ENCODE results near the gene PHF19.

PHF19 gene

GRCh38 chr9:120842685-120843485 is 34.1 kb downstream of the PHF19 start, which contains the start of gene PSMD5:
Gene PSMD5, minus strand, starts transcription at chr9:120842922. Its CDS starts 13 bp downstream, at chr9:120842909.
- peak within 1 kb of the TSS; percentile 90 for H3K4me3 ChIP-seq (ENCODE audit: low read length)
- no peak for TF ChIP-seq CTCF (conservative IDR thresholded peaks at IDR 0.05; ENCODE audit: low read depth, low read length)
- DNase-seq (ENCODE audit: low read depth) = peak; percentile 94

- H3K4me3 ChIP-seq (ENCODE audit: low read length) = peak overlapping the region; percentile 90
- DNase-seq (ENCODE audit: low read depth) = no peak
- no peak for TF ChIP-seq CTCF (conservative IDR thresholded peaks at IDR 0.05; ENCODE audit: low read depth, low read length)
Observed at GRCh38 chr9:120841930-120842684, 34.9 kb downstream of the PHF19 start.

GRCh38 chr9:120839146-120839545 is 37.8 kb downstream of the PHF19 start:
- H3K4me3 ChIP-seq (ENCODE audit: low read length) = no peak overlapping the region
- no peak for TF ChIP-seq CTCF (conservative IDR thresholded peaks at IDR 0.05; ENCODE audit: low read depth, low read length)
- peak; percentile 46 for DNase-seq (ENCODE audit: low read depth)

- no peak for TF ChIP-seq CTCF (conservative IDR thresholded peaks at IDR 0.05; ENCODE audit: low read depth, low read length)
- no peak overlapping the region for H3K4me3 ChIP-seq (ENCODE audit: low read length)
- no peak for DNase-seq (ENCODE audit: low read depth)
Observed at GRCh38 chr9:120837921-120838320, 39.1 kb downstream of the PHF19 start.

GRCh38 chr9:120833325-120833724 is 43.7 kb downstream of the PHF19 start:
- no peak for DNase-seq (ENCODE audit: low read depth)
- no peak overlapping the region for H3K4me3 ChIP-seq (ENCODE audit: low read length)
- TF ChIP-seq CTCF (conservative IDR thresholded peaks at IDR 0.05; ENCODE audit: low read depth, low read length) = no peak

GRCh38 chr9:120832807-120833206 is 44.2 kb downstream of the PHF19 start:
- H3K4me3 ChIP-seq (ENCODE audit: low read length) = no peak overlapping the region
- DNase-seq (ENCODE audit: low read depth) = no peak
- TF ChIP-seq CTCF (conservative IDR thresholded peaks at IDR 0.05; ENCODE audit: low read depth, low read length) = no peak
